ENCODE results near the gene EPHB4.

EPHB4 gene

DNA sequence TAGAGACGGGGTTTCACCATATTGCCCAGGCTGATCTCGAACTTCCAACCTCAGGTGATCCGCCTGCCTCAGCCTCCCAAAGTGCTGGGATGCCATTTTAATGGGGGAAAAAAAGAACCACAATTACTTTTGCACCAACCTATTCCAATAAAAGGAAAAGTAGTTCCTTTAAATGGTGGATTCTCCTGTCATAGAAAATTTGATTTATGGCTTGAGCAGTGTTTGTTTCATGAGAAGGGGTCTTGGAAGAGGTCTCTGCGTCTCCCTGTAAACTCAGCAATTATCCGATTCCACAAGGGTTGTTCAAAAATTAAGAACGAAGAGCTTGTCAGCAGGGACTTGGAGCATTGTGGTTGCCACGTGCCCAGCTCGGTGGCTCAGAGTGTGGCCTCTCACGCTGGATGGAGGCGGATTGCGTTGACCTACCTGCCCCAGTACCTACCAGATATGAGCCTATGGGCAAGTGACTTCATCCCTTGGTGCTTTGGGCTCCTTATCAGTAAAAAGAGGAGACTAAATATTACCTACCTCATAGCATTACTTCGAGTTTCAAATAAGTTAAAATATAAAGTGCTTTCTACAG, 37.0 kb upstream of the EPHB4 start:
- no peak for TF ChIP-seq POLR2A (IDR thresholded peaks at IDR 0.05; ENCODE audit: extremely low read depth, insufficient read length)
- TF ChIP-seq, protein P1, sequence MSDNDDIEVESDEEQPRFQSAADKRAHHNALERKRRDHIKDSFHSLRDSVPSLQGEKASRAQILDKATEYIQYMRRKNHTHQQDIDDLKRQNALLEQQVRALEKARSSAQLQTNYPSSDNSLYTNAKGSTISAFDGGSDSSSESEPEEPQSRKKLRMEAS (IDR thresholded peaks at IDR 0.05; ENCODE audit: low read depth, low read length) = no peak
- TF ChIP-seq, protein P2, sequence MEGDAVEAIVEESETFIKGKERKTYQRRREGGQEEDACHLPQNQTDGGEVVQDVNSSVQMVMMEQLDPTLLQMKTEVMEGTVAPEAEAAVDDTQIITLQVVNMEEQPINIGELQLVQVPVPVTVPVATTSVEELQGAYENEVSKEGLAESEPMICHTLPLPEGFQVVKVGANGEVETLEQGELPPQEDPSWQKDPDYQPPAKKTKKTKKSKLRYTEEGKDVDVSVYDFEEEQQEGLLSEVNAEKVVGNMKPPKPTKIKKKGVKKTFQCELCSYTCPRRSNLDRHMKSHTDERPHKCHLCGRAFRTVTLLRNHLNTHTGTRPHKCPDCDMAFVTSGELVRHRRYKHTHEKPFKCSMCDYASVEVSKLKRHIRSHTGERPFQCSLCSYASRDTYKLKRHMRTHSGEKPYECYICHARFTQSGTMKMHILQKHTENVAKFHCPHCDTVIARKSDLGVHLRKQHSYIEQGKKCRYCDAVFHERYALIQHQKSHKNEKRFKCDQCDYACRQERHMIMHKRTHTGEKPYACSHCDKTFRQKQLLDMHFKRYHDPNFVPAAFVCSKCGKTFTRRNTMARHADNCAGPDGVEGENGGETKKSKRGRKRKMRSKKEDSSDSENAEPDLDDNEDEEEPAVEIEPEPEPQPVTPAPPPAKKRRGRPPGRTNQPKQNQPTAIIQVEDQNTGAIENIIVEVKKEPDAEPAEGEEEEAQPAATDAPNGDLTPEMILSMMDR (IDR thresholded peaks at IDR 0.05; ENCODE audit: low read depth, low read length) = no peak

DNA sequence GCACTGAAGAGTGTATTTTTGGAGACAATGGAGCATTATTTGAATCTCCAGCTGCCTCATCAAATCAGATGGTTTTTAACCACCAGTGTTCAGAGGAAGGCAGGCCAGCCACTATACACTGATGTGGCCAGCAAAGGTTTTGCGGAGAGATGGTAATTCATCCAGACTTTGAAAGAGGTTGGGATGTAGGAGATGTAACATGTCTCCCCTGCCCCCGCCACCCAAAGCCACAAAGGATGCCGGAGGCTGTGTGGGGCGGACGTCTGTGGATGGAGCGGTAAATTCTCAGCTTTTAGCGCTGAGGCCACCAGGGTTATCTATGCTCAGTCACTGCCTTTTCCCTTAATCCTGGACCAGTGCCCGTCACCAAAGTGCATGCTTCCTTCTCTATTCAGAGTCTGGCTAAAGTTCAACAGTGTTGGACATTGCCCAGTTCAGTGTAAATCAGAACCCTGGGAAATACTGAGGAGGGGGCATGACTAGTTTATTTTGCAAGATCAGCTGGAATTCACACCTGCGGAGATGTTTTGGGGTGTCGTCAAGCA, 36.2 kb upstream of the EPHB4 start:
- TF ChIP-seq, protein P1 (IDR thresholded peaks at IDR 0.05; ENCODE audit: low read depth, low read length) = no peak
- no peak for TF ChIP-seq POLR2A (IDR thresholded peaks at IDR 0.05; ENCODE audit: extremely low read depth, insufficient read length)
- no peak for TF ChIP-seq MYC (IDR thresholded peaks at IDR 0.05; ENCODE audit: low read depth, low read length)
- TF ChIP-seq, protein P2 (IDR thresholded peaks at IDR 0.05; ENCODE audit: low read depth, low read length) = no peak
- DNase-seq (ENCODE audit: low read depth) = no peak
- H3K4me3 ChIP-seq (ENCODE audit: low read depth, low read length) = no peak overlapping the region

More for the DNA sequence above, 37.0 kb upstream of the EPHB4 start:
- no peak overlapping the region for H3K4me3 ChIP-seq (ENCODE audit: low read depth, low read length)
- no peak for DNase-seq (ENCODE audit: low read depth)

DNA sequence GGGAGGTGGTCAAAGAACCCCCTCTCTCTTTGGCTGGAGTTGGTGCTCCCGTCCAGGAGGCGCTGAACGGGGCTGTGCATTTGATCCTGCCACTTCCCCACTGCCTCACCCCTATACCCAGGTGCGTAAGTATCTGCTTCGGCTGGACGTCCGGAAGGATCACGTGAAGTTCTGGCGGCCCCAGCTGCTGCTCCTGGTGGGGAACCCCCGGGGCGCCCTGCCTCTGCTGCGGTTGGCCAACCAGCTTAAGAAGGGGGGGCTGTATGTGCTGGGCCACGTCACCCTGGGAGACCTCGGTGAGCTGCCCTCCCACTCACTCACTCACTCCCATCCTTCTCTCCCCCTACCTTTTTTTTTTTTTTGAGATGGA, 34.3 kb upstream of the EPHB4 start:
- no peak overlapping the region for H3K4me3 ChIP-seq (ENCODE audit: low read depth, low read length)
- TF ChIP-seq, protein P2 (IDR thresholded peaks at IDR 0.05; ENCODE audit: low read depth, low read length) = no peak
- no peak for TF ChIP-seq POLR2A (IDR thresholded peaks at IDR 0.05; ENCODE audit: extremely low read depth, insufficient read length)
- TF ChIP-seq MYC (IDR thresholded peaks at IDR 0.05; ENCODE audit: low read depth, low read length) = no peak
- TF ChIP-seq, protein P1 (IDR thresholded peaks at IDR 0.05; ENCODE audit: low read depth, low read length) = no peak
- no peak for DNase-seq (ENCODE audit: low read depth)

DNA sequence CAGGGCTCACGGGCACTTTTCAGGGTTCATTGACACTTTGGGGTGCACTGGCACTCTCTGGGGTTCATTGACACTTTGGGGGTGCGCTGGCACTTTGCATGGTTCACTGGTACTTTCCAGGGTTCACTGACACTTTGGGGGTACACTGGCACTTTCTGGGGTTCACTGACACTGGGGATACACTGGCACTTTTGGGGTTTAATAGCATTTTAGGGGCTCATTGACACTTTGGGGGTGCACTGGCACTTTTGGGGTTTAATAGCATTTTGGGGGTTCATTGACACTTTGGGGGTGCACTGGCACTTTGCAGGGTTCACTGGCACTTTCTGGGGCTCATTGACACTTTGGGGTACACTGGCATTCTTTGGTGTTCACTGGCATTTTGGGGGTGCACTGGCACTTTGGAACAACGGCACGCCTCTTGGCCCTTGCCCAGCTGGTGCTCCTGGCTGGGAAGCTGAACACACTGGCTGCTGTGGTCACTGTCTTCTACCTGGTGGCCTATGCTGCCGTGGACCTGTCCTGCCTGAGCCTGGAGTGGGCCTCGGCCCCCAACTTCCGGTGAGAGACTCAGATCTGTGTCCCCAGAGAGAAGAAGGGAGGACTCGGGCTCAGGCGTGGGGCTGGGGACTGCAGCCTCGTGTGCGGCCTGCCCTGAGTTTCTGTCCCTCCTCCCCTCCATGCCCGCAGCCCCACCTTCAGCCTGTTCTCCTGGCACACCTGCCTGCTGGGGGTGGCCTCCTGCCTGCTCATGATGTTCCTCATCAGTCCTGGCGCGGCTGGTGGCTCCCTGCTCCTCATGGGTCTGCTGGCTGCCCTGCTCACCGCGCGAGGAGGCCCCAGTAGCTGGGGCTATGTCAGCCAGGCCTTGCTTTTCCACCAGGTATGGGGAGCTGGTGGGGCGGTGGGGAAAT, 33.6 kb upstream of the EPHB4 start:
- no peak overlapping the region for H3K4me3 ChIP-seq (ENCODE audit: low read depth, low read length)
- TF ChIP-seq, protein P2 (IDR thresholded peaks at IDR 0.05; ENCODE audit: low read depth, low read length) = no peak
- TF ChIP-seq POLR2A (IDR thresholded peaks at IDR 0.05; ENCODE audit: extremely low read depth, insufficient read length) = no peak
- TF ChIP-seq, protein P1 (IDR thresholded peaks at IDR 0.05; ENCODE audit: low read depth, low read length) = no peak
- TF ChIP-seq MYC (IDR thresholded peaks at IDR 0.05; ENCODE audit: low read depth, low read length) = no peak
- DNase-seq (ENCODE audit: low read depth) = no peak

DNA sequence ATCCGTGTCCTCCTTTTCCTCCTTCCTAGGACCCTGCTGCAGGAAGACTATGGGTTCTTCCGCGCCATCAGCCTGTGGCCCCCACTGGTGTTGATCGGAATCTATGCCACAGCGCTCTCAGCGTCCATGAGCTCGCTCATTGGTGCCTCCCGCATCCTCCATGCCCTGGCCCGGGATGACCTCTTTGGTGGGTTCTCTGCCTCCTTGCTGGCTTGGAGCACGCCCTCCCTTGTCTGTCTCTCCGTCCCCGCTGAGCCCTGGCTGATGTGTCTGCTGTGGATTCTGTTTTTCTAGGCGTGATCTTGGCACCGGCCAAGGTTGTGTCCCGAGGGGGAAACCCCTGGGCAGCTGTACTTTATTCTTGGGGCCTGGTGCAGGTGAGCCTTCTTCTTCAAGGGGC, 32.5 kb upstream of the EPHB4 start:
- H3K4me3 ChIP-seq (ENCODE audit: low read depth, low read length) = no peak overlapping the region
- DNase-seq (ENCODE audit: low read depth) = no peak
- TF ChIP-seq MYC (IDR thresholded peaks at IDR 0.05; ENCODE audit: low read depth, low read length) (no peak), POLR2A (IDR thresholded peaks at IDR 0.05; ENCODE audit: extremely low read depth, insufficient read length) (no peak)

DNA sequence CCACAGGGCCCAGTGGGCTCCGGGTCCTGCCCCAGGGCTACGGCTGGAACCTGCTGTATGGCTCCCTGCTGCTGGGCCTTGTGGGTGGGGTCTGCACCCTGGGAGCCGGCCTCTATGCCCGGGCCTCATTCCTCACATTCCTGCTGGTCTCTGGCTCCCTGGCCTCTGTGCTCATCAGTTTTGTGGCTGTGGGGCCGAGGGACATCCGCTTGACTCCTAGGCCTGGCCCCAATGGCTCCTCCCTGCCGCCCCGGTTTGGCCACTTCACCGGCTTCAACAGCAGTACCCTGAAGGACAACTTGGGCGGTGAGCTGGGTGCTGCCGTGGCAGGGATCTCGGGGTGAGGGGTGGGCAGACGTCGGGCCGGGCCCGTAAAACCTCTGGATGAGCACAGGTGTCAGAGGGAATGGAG, 29.6 kb upstream of the EPHB4 start:
- no peak overlapping the region for H3K4me3 ChIP-seq (ENCODE audit: low read depth, low read length)
- no peak for TF ChIP-seq POLR2A (IDR thresholded peaks at IDR 0.05; ENCODE audit: extremely low read depth, insufficient read length)
- DNase-seq (ENCODE audit: low read depth) = no peak
